ENCODE measurements around the gene USP2.

GRCh38 chr11:119307219-119307618 is 74.3 kb downstream of the USP2 start:
- TF ChIP-seq SMC3 (IDR thresholded peaks at IDR 0.05; ENCODE audit: low read depth, low read length) (no peak), POLR2A (IDR thresholded peaks at IDR 0.05; ENCODE audit: low read depth, low read length) (no peak), FOS (IDR thresholded peaks at IDR 0.05; ENCODE audit: low read depth, low read length) (no peak), NFE2L2 (IDR thresholded peaks at IDR 0.05; ENCODE audit: low read depth, low read length) (no peak)
- TF ChIP-seq, protein P1, sequence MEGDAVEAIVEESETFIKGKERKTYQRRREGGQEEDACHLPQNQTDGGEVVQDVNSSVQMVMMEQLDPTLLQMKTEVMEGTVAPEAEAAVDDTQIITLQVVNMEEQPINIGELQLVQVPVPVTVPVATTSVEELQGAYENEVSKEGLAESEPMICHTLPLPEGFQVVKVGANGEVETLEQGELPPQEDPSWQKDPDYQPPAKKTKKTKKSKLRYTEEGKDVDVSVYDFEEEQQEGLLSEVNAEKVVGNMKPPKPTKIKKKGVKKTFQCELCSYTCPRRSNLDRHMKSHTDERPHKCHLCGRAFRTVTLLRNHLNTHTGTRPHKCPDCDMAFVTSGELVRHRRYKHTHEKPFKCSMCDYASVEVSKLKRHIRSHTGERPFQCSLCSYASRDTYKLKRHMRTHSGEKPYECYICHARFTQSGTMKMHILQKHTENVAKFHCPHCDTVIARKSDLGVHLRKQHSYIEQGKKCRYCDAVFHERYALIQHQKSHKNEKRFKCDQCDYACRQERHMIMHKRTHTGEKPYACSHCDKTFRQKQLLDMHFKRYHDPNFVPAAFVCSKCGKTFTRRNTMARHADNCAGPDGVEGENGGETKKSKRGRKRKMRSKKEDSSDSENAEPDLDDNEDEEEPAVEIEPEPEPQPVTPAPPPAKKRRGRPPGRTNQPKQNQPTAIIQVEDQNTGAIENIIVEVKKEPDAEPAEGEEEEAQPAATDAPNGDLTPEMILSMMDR (conservative IDR thresholded peaks at IDR 0.05; ENCODE audit: low read depth, low read length): peak; percentile 30; the same call in 1 of the 2 replicates

Data from IMR-90 (cell line).